Activated CD4-positive, alpha-beta T cell treated with anti-CD3 and anti-CD28 coated beads for 36 hours (primary cell): ENCODE data around the gene MTUS2. TPM values are rescaled to one million over a fixed set of nuclear protein-coding genes. Genes with fewer than 3 reads are reported as not detected.

Experiments used
- ATAC-seq: fragments of 200-7000 bp; cut with Tn5 transposase; one replicate; pipeline ENCODE4 v1.10.0; 2021; ENCODE audit warnings: mild to moderate bottlenecking, moderate library complexity
- CTCF ChIA-PET: fragments of 350-600 bp; sonication (Branson Sonifier 250); formaldehyde crosslinking; loops from one replicate; lab custom pipeline; 2021; ENCODE audit warnings: antibody characterized with exemption; lab: Charles Lee
- POLR2A ChIA-PET: fragments of 350-600 bp; sonication (Branson Sonifier 250); formaldehyde crosslinking; loops from one replicate; lab custom pipeline; 2021; ENCODE audit warnings: antibody characterized with exemption, inconsistent platforms; lab: Charles Lee
- DNase-seq: peaks from one replicate; pipeline ENCODE4 v3.0.0-alpha.2; 2020
- H3K27ac Mint-ChIP-seq: one replicate; pipeline ENCODE4 v1.8.0; 2021; ENCODE audit warnings: mixed read lengths
- H3K27me3 Mint-ChIP-seq: one replicate; pipeline ENCODE4 v1.8.0; 2021; ENCODE audit warnings: mixed read lengths
- H3K36me3 Mint-ChIP-seq: one replicate; pipeline ENCODE4 v1.8.0; 2021; ENCODE audit warnings: low read depth, mixed read lengths
- H3K4me1 Mint-ChIP-seq: one replicate; pipeline ENCODE4 v1.8.0; 2021; ENCODE audit warnings: mixed read lengths
- H3K4me3 Mint-ChIP-seq: one replicate; pipeline ENCODE4 v1.8.0; 2021; ENCODE audit warnings: mild to moderate bottlenecking, moderate library complexity, mixed read lengths
- H3K9me3 Mint-ChIP-seq: one replicate; pipeline ENCODE4 v1.8.0; 2021; ENCODE audit warnings: low read depth, mixed read lengths
- intact Hi-C, 2 experiments: fragments of 100-400 bp; cut with DNase I in 1 of 2; cut with micrococcal nuclease in 1 of 2; formaldehyde crosslinking; loops; one replicate each; pipeline versions ENCODE4 v1.14.2 to v1.15.1; 2022 to 2024; cut with DNase I, micrococcal nuclease
- total RNA-seq, 2 experiments: library from RNA; stranded (reverse); gene quantifications; one replicate each; pipeline ENCODE4 v1.2.3, GENCODE V29; 2021

MTUS2 gene
- total RNA-seq, 2 experiments from 2014 or later: 0.05 TPM; not detected in 1

- no peak overlapping the region for H3K4me3 Mint-ChIP-seq
- CTCF ChIA-PET: interaction anchor here (0.7 kb wide), 1 partner anchor 31 kb away, joined by 3 read pairs; no protein-coding TSS in a partner anchor
- H3K4me1 Mint-ChIP-seq: peaks cover 34% of the 10 kb centered on the region
- intact Hi-C loops: no loop called here
- ATAC-seq (no peak), DNase-seq (no peak)
- H3K27me3 Mint-ChIP-seq: no peaks in the 10 kb centered on the region
- H3K9me3 Mint-ChIP-seq: no peaks in the 10 kb centered on the region
- POLR2A ChIA-PET: no interaction called here
- peaks cover 65% of the 10 kb centered on the region for H3K36me3 Mint-ChIP-seq
- no peak overlapping the region for H3K27ac Mint-ChIP-seq
Observed at GRCh38 chr13:29547153-29547552, 727.0 kb downstream of the MTUS2 start.

DNA sequence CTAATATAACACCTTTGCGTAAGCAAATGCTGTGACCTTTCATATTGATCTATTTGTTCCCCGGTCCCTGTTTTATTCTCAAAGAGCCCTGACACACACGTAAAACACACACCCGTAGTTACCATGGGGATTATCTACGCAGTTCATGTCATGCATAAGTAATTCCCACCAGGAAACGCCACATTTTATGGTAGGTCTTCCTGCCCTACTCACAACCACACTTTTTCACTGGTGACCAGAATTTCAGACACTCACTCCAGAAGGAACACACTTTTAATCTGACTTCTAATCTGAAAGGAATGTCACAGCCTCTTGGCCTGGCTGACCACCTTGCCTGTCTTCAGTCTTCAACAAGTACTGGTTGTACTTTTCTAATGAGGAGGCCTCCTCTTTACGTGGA lies 728.6 kb downstream of the MTUS2 start:
- intact Hi-C loops: no loop called here
- no peaks in the 10 kb centered on the region for H3K9me3 Mint-ChIP-seq
- H3K27ac Mint-ChIP-seq: peak overlapping the region; percentile 32
- no peak overlapping the region for H3K4me3 Mint-ChIP-seq
- no peak for DNase-seq
- POLR2A ChIA-PET: no interaction called here
- peaks cover 20% of the 10 kb centered on the region for H3K4me1 Mint-ChIP-seq
- H3K27me3 Mint-ChIP-seq: no peaks in the 10 kb centered on the region
- CTCF ChIA-PET: no interaction called here
- ATAC-seq: no peak
- peaks cover 73% of the 10 kb centered on the region for H3K36me3 Mint-ChIP-seq

DNA sequence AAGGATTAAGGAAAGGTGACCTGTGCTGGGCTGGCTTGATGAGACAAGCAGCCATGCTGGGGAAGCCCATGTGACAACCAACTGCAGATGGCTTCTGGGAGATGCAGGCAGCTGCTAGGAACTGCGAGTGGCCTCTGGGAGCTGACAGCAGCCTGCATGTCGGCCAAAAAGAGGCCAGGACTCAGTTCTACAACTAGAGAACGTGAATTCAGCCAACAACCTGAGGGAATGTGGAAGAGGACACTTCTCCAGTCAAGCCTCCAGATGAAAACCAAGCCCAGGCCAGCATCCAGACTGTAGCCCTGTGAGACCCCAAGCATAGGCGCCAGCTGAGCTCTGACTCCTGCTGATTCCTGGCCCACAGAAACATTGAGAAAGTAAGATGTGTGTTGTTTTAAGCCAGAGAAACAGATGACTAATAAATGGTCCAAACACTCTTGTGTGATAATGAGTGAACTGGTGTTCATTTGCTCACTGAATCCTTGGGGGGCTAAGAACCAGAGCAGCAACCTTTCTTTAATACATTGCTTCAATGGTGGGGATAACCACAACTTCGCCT lies 730.4 kb downstream of the MTUS2 start:
- H3K9me3 Mint-ChIP-seq: no peaks in the 10 kb centered on the region
- H3K36me3 Mint-ChIP-seq: peaks cover 79% of the 10 kb centered on the region
- H3K27me3 Mint-ChIP-seq: no peaks in the 10 kb centered on the region
- H3K4me1 Mint-ChIP-seq: peaks cover 6% of the 10 kb centered on the region
- ChIA-PET CTCF (no interaction called here), POLR2A (no interaction called here)
- intact Hi-C loops: no loop called here
- DNase-seq (no peak), ATAC-seq (no peak)
- H3K27ac Mint-ChIP-seq: no peak overlapping the region
- no peak overlapping the region for H3K4me3 Mint-ChIP-seq

DNA sequence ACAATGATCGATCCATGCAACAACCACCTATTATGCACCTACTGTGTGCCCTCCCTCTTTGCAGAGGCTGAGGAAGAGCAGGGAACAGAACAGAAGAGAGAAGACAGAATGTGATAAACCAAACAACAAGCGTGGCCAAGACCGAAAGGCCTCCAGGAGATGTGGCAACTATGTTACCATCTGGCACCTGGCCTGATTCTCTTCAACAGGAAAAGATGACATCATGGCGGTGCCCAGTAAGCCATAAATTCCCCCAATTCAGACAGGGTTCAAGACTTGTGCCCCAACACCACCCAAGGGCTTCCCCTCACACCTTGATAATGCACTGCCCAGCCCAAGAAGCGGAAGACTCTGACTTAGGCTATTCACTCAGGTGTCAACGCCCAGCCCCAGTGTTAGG lies 731.1 kb downstream of the MTUS2 start:
- DNase-seq (no peak), ATAC-seq (no peak)
- POLR2A ChIA-PET: no interaction called here
- intact Hi-C loops: no loop called here
- no peaks in the 10 kb centered on the region for H3K27me3 Mint-ChIP-seq
- H3K36me3 Mint-ChIP-seq: peaks cover 82% of the 10 kb centered on the region
- H3K27ac Mint-ChIP-seq: no peak overlapping the region
- H3K4me1 Mint-ChIP-seq: peaks cover 2% of the 10 kb centered on the region
- CTCF ChIA-PET: no interaction called here
- H3K9me3 Mint-ChIP-seq: no peaks in the 10 kb centered on the region
- no peak overlapping the region for H3K4me3 Mint-ChIP-seq

Other genes starting within 250 kb of the MTUS2 start
- 100 to 1,000 TPM; 107 to 132 TPM for gene POMP, start 161.2 kb upstream of the MTUS2 start, total RNA-seq
- gene SLC46A3, start 101.4 kb upstream of the MTUS2 start, total RNA-seq: 1 to 10 TPM; 2.8 to 3.2 TPM